GM12874 (cell line): ENCODE data around the gene FKBP5.

ENCODE experiments used
- CTCF ChIP-seq: IDR thresholded peaks from 2 replicates; pipeline ENCODE4 v1.5.1; 2011; ENCODE audit warnings: low read depth, mild to moderate bottlenecking, control low read depth, low read length, moderate library complexity; ENCODE audit not compliant: insufficient read depth

Gene FKBP5

GRCh38 chr6:35642471-35643161 is 46.1 kb downstream of the FKBP5 start:
- no peak for TF ChIP-seq CTCF

GRCh38 chr6:35640017-35640664 is 48.6 kb downstream of the FKBP5 start:
- no peak for TF ChIP-seq CTCF

- no peak for TF ChIP-seq CTCF
Measured at GRCh38 chr6:35638679-35639078, 50.0 kb downstream of the FKBP5 start.

GRCh38 chr6:35637911-35638310 is 50.8 kb downstream of the FKBP5 start:
- TF ChIP-seq CTCF = no peak

GRCh38 chr6:35635601-35636597 is 52.8 kb downstream of the FKBP5 start:
- TF ChIP-seq CTCF = no peak

GRCh38 chr6:35634316-35634715 is 54.4 kb downstream of the FKBP5 start:
- no peak for TF ChIP-seq CTCF

GRCh38 chr6:35633579-35634089 is 55.1 kb downstream of the FKBP5 start:
- TF ChIP-seq CTCF = no peak
